Measurements from ENCODE around the gene PLGLB1. TPM values are rescaled to one million over a fixed set of nuclear protein-coding genes. Genes with fewer than 3 reads are reported as not detected.
"Not testable (repeated sequence)": the region's sequence is repeated elsewhere in the genome, so short reads cannot be mapped to it uniquely, and the experiment has no call there.

The PLGLB1 gene
- total RNA-seq, 1 donor from 2014 or later = 1.4 TPM

DNA sequence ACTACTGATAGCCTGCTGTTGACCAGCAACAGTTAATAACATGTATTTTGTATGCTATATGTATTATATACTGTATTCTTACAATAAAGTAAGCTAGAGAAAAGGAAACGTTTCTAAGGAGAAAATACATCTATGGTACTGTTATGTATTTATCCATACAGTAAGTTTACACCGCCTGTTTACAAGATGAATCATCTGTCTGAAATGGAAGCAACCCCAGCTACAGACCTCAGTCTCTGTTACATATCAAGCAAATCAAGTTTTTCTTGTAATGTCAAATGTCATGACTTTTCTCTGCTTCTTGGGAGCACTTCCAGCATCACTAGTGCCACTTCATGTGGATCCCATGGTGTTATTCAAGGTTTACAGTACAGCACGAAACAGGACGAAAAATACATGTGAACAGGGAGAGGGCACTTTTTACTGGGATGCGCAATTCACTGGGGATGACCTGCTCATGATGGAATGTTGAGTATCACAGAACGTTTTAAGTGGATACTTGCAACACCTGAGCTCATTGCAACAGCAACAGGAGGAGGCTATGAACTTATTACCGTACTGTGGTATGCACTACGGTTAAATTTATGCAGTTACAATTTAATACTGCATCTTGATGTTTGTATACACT lies 2.5 kb upstream of the PLGLB1 start:
- not testable (repeated sequence) for H3K36me3 Mint-ChIP-seq (ENCODE audit: low read depth); H3K27me3 Mint-ChIP-seq (ENCODE audit: low read depth); H3K4me3 Mint-ChIP-seq (ENCODE audit: unreplicated experiment); DNase-seq (ENCODE audit: low spot score); H3K27ac Mint-ChIP-seq (ENCODE audit: unreplicated experiment); H3K4me1 Mint-ChIP-seq (ENCODE audit: low read depth); H3K9me3 Mint-ChIP-seq (ENCODE audit: low read depth)

DNA sequence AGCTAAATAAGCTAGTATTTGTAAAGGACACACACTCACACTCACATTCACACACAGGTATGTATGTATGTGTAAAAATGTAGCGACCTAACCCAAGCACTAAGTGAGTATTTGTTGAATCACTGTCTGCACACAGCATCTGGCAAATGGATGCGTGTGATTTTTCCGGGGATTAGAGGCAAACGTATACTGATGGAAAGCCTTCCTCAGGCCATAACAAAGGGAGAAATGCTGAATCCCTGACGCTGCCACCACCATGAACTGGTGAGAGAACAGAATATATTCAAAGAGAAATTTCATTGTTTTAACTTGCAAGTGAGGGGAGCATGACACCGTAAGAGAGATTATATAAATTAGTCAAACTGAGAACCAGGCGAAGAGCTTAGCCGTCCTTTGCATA lies 601 bp downstream of the PLGLB1 start:
- H3K4me1 Mint-ChIP-seq (ENCODE audit: low read depth); DNase-seq (ENCODE audit: low spot score); H3K27ac Mint-ChIP-seq (ENCODE audit: unreplicated experiment); H3K27me3 Mint-ChIP-seq (ENCODE audit: low read depth); H3K9me3 Mint-ChIP-seq (ENCODE audit: low read depth); H3K4me3 Mint-ChIP-seq (ENCODE audit: unreplicated experiment); H3K36me3 Mint-ChIP-seq (ENCODE audit: low read depth): not testable (repeated sequence)

DNA sequence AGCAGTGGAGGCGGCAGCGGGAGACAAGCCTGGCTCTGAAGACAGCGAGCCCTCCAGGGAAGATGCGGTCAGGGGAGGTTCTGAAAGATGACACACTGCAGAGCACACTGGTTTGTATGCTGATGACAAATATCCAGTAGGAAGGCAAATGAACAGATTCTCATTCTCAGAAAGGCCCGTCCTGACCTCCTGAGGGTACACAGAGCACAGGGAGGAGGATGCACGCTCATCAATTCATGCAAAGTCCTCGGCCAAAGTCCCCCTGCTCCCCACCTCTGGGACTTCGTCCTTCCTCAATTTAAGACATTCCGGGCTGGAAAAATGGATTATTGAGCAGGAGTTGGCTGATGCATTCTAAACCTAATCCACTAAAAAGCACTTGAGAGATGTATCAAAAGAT lies 2.6 kb downstream of the PLGLB1 start:
- H3K9me3 Mint-ChIP-seq (ENCODE audit: low read depth); H3K4me3 Mint-ChIP-seq (ENCODE audit: unreplicated experiment); H3K4me1 Mint-ChIP-seq (ENCODE audit: low read depth); H3K36me3 Mint-ChIP-seq (ENCODE audit: low read depth); H3K27ac Mint-ChIP-seq (ENCODE audit: unreplicated experiment); DNase-seq (ENCODE audit: low spot score); H3K27me3 Mint-ChIP-seq (ENCODE audit: low read depth): not testable (repeated sequence)

DNA sequence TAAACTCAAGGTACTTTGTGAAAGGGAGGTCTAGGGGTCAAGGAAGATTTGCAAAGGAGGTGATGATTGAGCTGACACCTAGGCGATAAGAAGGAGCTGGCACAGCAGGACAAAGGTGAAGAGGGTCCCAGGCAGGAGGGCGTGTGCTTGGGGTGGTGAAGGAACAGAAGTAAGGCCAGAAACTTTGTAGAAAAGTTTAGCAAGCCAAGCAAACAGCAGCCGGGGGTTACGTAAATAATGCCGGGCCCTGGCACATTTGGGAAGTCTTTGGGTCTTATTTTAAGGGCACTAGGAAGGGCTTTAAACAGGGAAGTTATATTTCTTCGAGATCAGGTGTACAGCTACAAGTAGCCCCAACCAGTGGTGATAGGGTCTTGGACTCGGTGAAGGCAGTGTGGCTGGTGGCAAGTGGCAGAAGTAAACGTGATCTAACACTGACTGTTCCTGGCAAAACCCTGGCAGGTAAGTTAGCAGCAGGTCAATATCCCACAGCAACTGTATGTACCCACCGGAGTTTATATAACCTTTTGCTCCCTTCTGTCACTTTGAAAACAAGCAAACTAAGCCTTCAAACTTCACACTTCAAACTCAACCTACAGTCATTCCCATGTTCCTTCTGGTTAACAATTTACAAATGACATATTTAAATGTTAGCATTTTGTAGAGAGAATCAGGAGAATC lies 7.0 kb downstream of the PLGLB1 start:
- H3K9me3 Mint-ChIP-seq (ENCODE audit: low read depth); H3K4me3 Mint-ChIP-seq (ENCODE audit: unreplicated experiment); H3K4me1 Mint-ChIP-seq (ENCODE audit: low read depth): not testable (repeated sequence)

DNA sequence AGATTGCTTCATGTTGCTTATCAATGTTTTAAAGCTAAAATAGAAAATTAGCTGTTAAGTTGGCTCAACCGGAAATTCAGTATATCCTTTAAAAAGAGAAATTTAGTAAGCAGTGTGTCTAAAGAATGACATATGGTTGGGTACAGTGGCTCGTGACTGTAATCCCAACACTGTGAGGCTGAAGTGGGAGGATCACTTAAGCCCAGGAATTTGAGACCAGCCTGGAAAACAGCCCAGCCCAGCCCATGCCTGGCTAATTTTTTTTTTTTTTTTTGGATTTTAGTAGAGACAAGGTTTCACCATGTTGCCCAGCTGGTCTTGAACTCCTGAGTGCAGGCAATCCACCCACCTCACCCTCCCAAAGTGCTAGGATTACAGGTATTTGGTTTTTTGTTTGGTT lies 17.2 kb downstream of the PLGLB1 start:
- not testable (repeated sequence) for H3K27me3 Mint-ChIP-seq (ENCODE audit: low read depth)

More for the DNA sequence above, 7.0 kb downstream of the PLGLB1 start:
- H3K27ac Mint-ChIP-seq (ENCODE audit: unreplicated experiment); H3K36me3 Mint-ChIP-seq (ENCODE audit: low read depth); H3K27me3 Mint-ChIP-seq (ENCODE audit: low read depth); DNase-seq (ENCODE audit: low spot score): not testable (repeated sequence)

More for the DNA sequence above, 17.2 kb downstream of the PLGLB1 start:
- not testable (repeated sequence) for H3K4me1 Mint-ChIP-seq (ENCODE audit: low read depth); H3K4me3 Mint-ChIP-seq (ENCODE audit: unreplicated experiment); H3K9me3 Mint-ChIP-seq (ENCODE audit: low read depth); DNase-seq (ENCODE audit: low spot score); H3K27ac Mint-ChIP-seq (ENCODE audit: unreplicated experiment); H3K36me3 Mint-ChIP-seq (ENCODE audit: low read depth)

Other genes starting within 250 kb of the PLGLB1 start
- not detected in 3 replicates for gene CD8A, start 230.9 kb downstream of the PLGLB1 start, total RNA-seq
- gene CD8B, start 160.0 kb downstream of the PLGLB1 start, total RNA-seq = not detected in 3 replicates
- 1.1 to 3.2 TPM (median 2.1 TPM) in 3 replicates for gene RGPD1, start 79.7 kb downstream of the PLGLB1 start, total RNA-seq

Measured in chondrocyte (in vitro differentiated cells).